Suprapubic skin (tissue), 3 donors: ENCODE results near the gene MAPK1IP1L.

Experiments
- CTCF ChIP-seq, 2 donors: fragments of 200-600 bp in 1 of 2; fragments of 450-650 bp in 1 of 2; sonication (generic) in 1 of 2; IDR thresholded peaks; one replicate each; pipeline ENCODE4 v1.5.1; 2016 to 2019; ENCODE audit warnings: antibody characterized with exemption in 2 of 2, mild to moderate bottlenecking in 1 of 2, moderate library complexity in 1 of 2
- EP300 ChIP-seq: sonication (generic); formaldehyde crosslinking; IDR thresholded peaks from one replicate; pipeline ENCODE4 v1.6.1; 2017; ENCODE audit warnings: antibody characterized with exemption
- POLR2A ChIP-seq, 2 donors: fragments of 450-650 bp; IDR thresholded peaks; one replicate each; pipeline ENCODE4 v1.6.1; 2017; ENCODE audit warnings: antibody characterized with exemption in 2 of 2, mild to moderate bottlenecking in 2 of 2, moderate library complexity in 2 of 2

GRCh38 chr14:55047301-55048053 lies 4.0 kb upstream of the MAPK1IP1L start:
- TF ChIP-seq CTCF (IDR thresholded peaks at IDR 0.05) (no peak), POLR2A (IDR thresholded peaks at IDR 0.05) (no peak), EP300 (no peak)
